NCI-H146 (cell line): ENCODE data around the gene ADSS1.

Experiments
- DNase-seq: peaks from one replicate; lab custom pipeline; 2025; lab: John Stamatoyannopoulos, UW

The ADSS1 gene

DNA sequence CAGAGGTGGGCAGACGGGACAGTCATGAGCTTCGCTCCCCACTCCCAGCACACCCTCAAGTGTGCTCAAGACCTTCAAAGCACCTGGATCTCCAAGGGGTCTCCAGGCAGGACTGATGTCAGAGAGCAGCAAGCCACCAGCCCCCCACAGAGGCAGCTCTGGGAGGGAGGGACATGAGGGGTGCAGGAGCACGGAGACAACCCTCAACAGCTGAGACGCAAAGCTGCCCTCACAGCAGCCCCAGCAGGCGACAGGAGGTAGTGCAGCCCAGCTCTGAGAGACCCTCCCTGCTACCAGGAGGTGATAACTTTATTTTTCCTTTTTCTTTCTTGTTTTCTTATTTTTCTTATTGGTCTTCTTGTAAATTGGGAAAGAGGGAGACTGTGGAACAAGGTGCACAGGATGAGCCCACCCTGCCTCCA, 46.8 kb downstream of the ADSS1 start:
- DNase-seq, result no peak

- DNase-seq, result no peak
These were observed 47.3 kb downstream of the ADSS1 start for GRCh38 chr14:104771374-104771773.

- DNase-seq, result no peak
These were observed 48.1 kb downstream of the ADSS1 start for GRCh38 chr14:104771918-104772706.

- no peak for DNase-seq
These were observed 48.9 kb downstream of the ADSS1 start for GRCh38 chr14:104772707-104773504.

DNA sequence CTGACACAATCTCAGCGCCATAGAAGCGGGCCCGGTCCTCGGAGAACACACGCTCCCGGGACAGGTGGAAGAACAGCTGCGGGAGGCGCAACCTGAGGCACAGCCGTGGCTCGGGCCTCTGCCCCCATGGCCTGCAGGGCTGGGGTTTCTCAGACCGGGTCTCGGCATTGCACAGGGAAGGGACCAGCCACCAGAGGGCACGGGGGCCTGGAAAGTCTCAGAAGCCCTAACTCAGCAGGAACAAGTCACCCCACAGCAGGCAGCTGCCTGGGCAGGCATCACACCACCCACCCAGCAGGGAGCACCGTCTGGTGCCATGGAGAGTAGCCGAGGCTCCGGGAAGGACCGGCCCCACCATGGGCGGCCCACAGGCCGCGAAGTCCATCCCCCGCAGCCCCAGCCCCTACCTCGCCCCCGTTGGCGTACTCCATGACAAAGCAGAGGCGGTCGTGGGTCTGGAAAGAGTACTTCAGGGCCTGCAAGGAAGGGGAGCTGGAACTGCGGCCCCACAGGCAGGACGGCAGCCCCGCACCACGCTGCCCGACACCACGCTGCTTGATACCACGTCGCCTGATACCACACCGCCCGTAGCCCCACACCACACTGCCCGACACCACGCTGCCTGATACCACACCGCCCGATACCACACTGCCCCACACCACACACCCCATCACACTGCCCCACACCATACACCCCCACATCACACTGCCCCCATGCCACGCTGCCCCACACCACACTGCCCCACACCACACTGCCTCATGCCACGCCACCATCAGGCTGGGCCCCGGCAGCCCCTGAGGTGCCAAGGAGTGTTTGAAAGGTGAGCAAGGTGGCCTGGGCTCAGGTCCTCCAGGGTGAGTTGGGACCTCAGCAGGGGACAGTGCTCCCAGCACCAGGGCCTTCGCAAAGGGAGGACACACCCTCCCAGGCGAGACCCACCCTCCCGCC, 49.8 kb downstream of the ADSS1 start:
- peak; percentile 43 for DNase-seq

- DNase-seq, result no peak
These were observed 50.5 kb downstream of the ADSS1 start for GRCh38 chr14:104774453-104775072.

GRCh38 chr14:104775073-104775489, 51.1 kb downstream of the ADSS1 start:
- no peak for DNase-seq

DNA sequence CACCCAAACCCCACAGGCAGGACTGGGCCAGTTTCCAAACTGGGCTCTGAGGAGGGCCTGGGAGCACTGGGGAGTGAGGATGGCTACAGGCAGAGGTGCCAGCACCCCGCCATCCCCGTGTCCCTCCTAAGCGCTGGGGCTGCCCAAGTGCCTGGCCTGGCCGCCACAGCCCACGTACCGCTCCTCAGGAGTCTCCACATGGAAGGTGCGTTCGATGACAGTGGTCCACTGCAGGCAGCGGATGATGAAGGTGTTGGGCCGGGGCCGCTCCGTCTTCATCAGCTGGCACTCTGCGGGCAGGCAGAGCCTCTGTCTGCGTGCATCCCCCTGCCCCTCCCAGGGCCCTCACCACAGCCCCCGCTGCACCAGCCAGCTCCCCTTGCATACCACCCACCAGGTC, 52.5 kb downstream of the ADSS1 start:
- no peak for DNase-seq

DNA sequence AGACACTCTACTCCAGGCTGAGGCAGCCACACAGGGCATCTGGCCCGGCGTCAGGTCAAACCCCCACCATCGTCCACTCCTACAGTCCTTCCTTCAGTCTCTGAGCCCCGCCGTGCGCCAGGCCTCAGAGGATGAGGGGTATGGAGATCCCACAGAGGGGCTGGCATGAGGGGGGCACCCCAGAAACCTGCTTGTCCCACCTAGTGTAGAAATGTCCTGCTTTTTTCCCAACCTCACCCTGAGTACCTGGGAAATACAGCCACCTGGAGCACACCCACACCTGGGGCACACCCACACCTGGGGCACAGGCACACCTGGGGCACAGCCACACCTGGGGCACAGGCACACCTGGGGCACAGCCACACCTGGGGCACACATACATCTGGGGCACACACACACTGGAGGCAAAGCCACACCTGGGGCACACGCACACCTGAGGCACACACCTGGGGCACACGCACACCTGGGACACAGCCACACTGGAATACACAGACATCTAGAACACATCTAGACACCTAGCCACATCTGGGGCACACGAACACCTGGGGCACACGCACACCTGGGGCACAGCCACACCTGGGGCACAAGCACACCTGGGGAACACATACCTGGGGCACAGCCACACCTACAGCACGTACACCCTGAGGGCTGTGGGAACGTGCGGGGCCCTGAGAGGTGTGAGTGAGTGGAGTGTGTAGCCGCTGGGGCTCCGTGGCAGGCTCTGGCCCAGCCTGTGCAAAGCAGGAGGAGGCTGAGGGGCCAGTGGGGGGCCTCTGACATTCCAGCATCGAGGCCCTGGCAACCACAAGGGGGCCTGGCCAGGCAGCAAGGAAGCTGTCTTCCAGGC, 53.2 kb downstream of the ADSS1 start:
- no peak for DNase-seq

- no peak for DNase-seq
These were observed 53.8 kb downstream of the ADSS1 start for GRCh38 chr14:104777808-104778249.

- DNase-seq, result peak; percentile 98
These were observed 54.8 kb downstream of the ADSS1 start for GRCh38 chr14:104778694-104779331.

GRCh38 chr14:104779776-104780512, 55.9 kb downstream of the ADSS1 start:
- no peak for DNase-seq

DNA sequence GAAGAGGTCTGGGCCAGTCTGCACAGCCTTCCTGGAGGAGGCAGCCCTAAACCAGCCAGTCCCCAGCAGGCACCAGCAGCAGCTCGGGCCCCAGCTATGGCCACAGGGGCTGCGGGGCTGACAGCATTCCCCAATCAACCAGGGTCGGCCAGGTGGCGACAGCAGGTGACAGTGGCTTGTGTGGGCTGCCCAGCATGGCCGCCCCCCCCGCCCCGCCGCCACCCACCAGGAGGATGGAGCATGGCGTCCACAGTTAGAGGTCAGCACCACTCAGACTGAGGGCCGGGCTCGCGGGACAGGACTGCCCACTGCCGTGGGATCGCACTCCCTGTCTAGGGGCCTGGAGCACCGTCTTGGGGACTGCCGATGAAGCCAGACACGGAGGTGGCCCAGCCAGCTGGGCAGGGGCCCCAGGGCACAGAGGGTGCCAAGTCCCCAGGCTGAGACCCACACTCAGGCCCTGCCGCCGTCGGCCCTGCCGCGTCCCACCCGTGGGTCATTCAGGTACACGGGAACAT, 56.5 kb downstream of the ADSS1 start:
- DNase-seq, result no peak

DNA sequence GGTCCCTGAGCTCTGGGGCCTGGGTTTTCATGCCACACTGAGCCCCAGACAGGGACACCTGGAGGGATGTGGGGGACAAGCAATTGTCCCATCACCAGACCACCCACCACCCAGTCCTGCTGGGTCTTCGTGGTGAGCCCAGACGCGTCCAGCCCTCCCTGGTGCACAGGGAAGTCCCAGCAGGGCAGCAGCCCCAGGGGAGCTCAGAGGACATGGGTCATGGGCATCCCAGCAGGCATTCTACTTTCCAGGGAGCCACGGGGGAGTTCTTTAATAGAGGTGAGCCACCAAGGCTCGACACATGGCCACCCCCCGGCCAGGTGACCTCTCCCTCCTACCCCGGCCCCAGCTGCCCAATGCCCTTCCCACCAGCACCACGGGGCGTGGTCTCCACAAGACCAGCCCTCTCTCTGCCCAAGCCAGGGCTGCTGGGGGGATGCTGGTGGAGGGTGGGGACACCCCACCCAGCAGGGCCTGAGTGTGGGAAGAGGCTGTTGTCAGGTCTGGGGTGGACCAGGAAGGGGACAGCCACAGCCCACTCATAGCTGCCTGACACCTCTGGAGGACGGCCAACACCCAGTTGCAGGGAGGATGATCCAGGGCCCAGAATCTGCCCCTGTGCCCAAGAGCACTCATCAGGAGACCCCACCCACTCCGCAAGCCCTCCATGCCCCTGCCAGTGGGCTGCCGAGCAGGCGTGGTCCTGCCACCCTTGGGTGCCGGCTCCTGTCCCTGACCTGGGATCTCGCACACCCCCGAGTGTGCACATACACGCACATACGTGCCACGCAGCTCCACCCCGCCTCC, 57.4 kb downstream of the ADSS1 start:
- DNase-seq, result peak; percentile 82

GRCh38 chr14:104782086-104782807, 58.2 kb downstream of the ADSS1 start:
- no peak for DNase-seq

DNA sequence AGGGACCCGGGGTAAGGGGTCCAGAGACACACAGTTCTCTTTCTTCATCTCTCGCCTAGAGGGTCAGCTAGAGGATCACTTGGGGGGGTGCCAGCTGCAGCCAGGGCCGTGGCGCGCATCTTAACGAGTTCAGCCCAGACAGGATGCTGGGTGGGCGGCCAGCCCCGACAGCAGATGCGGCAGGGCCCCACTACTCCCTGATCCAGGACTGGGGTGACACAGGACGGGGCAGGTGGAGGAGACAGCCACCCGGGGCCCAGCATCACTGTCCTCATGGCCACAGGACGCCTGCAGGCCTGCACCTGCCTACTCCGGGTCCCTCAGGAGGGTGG, 58.7 kb downstream of the ADSS1 start:
- no peak for DNase-seq

DNA sequence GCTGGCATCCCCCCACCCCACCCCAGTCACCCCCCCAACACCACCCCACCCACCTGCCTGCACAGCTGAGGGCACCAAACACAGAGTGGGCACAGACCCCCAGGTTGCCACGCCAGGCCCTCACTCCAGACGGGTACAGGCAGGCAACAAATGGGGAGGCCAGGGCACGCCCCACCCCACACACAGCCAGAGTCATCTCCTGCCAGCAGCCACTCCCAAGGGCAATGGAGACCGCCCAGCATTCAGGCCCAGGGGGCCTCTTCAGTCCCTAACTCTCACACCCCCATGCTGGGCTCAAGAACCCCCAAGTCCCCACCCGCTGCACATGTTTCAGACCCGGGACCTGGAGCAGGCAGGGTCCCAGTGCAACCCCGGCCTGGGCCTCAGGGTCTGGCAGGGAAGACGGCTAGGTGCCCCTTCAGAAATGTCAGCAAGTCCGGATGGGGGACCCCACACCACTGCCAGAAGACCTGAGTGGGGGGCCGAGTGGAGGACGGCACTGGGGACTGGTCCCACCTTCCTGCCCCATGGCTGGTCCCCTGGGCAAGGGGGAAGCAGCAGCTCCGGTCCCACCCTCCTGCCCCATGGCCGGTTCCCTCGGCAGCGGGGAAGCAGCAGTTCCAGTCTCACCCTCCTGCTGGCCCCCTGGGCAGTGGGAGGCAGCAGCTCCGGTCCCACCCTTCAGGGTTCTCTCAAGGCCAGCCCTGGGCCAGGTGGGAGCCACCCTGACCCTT, 59.6 kb downstream of the ADSS1 start:
- no peak for DNase-seq
